ENCODE measurements around the gene GNG2.

Gene GNG2

GRCh38 chr14:52000019-52000582, 139.7 kb downstream of the GNG2 start:
- Mint-ChIP-seq H3K27me3 (no peaks in the 10 kb centered on the region), H3K4me3 (no peak overlapping the region), H3K27ac (no peak overlapping the region), H3K9me3 (no peaks in the 10 kb centered on the region), H3K4me1 (ENCODE audit: low read depth in 2 of 2) (peaks cover 1 to 6% of the 10 kb centered on the region in 2 donors), H3K36me3 (ENCODE audit: insufficient read depth) (peaks cover 84% of the 10 kb centered on the region)
- DNase-seq (no peak), ATAC-seq (replicated peaks) (no peak)

- peaks cover 89% of the 10 kb centered on the region for H3K36me3 Mint-ChIP-seq (ENCODE audit: insufficient read depth)
- DNase-seq (no peak), ATAC-seq (replicated peaks) (no peak)
- no peaks in the 10 kb centered on the region for H3K27me3 Mint-ChIP-seq
- no peak overlapping the region for H3K4me3 Mint-ChIP-seq
- no peak overlapping the region for H3K27ac Mint-ChIP-seq
- H3K9me3 Mint-ChIP-seq = no peaks in the 10 kb centered on the region
- H3K4me1 Mint-ChIP-seq (ENCODE audit: low read depth in 2 of 2) = peaks cover 1 to 11% of the 10 kb centered on the region in 2 donors
Observed at GRCh38 chr14:52000696-52001095, 140.3 kb downstream of the GNG2 start.

GRCh38 chr14:52002542-52002941, 142.1 kb downstream of the GNG2 start:
- Mint-ChIP-seq H3K9me3 (no peaks in the 10 kb centered on the region), H3K4me1 (ENCODE audit: low read depth in 2 of 2) (peaks cover 0 to 10% of the 10 kb centered on the region in 2 donors), H3K36me3 (ENCODE audit: insufficient read depth) (peaks cover 92% of the 10 kb centered on the region), H3K27me3 (no peaks in the 10 kb centered on the region), H3K4me3 (no peak overlapping the region), H3K27ac (peak overlapping the region in 1 of 2 donors; percentile 49)
- DNase-seq (no peak), ATAC-seq (replicated peaks) (no peak)

- Mint-ChIP-seq H3K4me1 (ENCODE audit: low read depth in 2 of 2) (peaks cover 0 to 10% of the 10 kb centered on the region in 2 donors), H3K27me3 (no peaks in the 10 kb centered on the region), H3K27ac (no peak overlapping the region), H3K4me3 (no peak overlapping the region), H3K36me3 (ENCODE audit: insufficient read depth) (peaks cover 92% of the 10 kb centered on the region), H3K9me3 (no peaks in the 10 kb centered on the region)
- ATAC-seq (replicated peaks) (no peak), DNase-seq (no peak)
Observed at GRCh38 chr14:52003324-52003723, 142.9 kb downstream of the GNG2 start.

GRCh38 chr14:52005625-52006024, 145.2 kb downstream of the GNG2 start:
- Mint-ChIP-seq H3K27me3 (no peaks in the 10 kb centered on the region), H3K36me3 (ENCODE audit: insufficient read depth) (peaks cover 89% of the 10 kb centered on the region), H3K4me3 (no peak overlapping the region), H3K4me1 (ENCODE audit: low read depth in 2 of 2) (peaks cover 0 to 10% of the 10 kb centered on the region in 2 donors), H3K9me3 (no peaks in the 10 kb centered on the region), H3K27ac (peak overlapping the region in 1 of 2 donors; percentile 44)
- DNase-seq = no peak
- no peak for ATAC-seq (replicated peaks)

GRCh38 chr14:52006361-52006760, 145.9 kb downstream of the GNG2 start:
- Mint-ChIP-seq H3K4me1 (ENCODE audit: low read depth in 2 of 2) (peaks cover 0 to 10% of the 10 kb centered on the region in 2 donors), H3K4me3 (no peak overlapping the region), H3K9me3 (no peaks in the 10 kb centered on the region), H3K27ac (peak overlapping the region in 1 of 2 donors; percentile 38), H3K36me3 (ENCODE audit: insufficient read depth) (peaks cover 87% of the 10 kb centered on the region), H3K27me3 (no peaks in the 10 kb centered on the region)
- no peak for DNase-seq
- no peak for ATAC-seq (replicated peaks)

GRCh38 chr14:52007211-52007610, 146.8 kb downstream of the GNG2 start:
- ATAC-seq (replicated peaks) (no peak), DNase-seq (no peak)
- peak overlapping the region in 1 of 2 donors; percentile 64 for H3K27ac Mint-ChIP-seq
- no peaks in the 10 kb centered on the region for H3K27me3 Mint-ChIP-seq
- H3K4me3 Mint-ChIP-seq = no peak overlapping the region
- H3K4me1 Mint-ChIP-seq (ENCODE audit: low read depth in 2 of 2) = peaks cover 0 to 10% of the 10 kb centered on the region in 2 donors
- no peaks in the 10 kb centered on the region for H3K9me3 Mint-ChIP-seq
- peaks cover 86% of the 10 kb centered on the region for H3K36me3 Mint-ChIP-seq (ENCODE audit: insufficient read depth)

GRCh38 chr14:52007637-52008036, 147.2 kb downstream of the GNG2 start:
- Mint-ChIP-seq H3K4me1 (ENCODE audit: low read depth in 2 of 2) (peaks cover 0 to 10% of the 10 kb centered on the region in 2 donors), H3K27me3 (no peaks in the 10 kb centered on the region), H3K9me3 (no peaks in the 10 kb centered on the region), H3K27ac (peak overlapping the region in 1 of 2 donors; percentile 64), H3K36me3 (ENCODE audit: insufficient read depth) (peaks cover 84% of the 10 kb centered on the region), H3K4me3 (no peak overlapping the region)
- DNase-seq (no peak), ATAC-seq (replicated peaks) (no peak)

- ATAC-seq (replicated peaks) = no peak
- H3K4me3 Mint-ChIP-seq = no peak overlapping the region
- H3K9me3 Mint-ChIP-seq = no peaks in the 10 kb centered on the region
- H3K4me1 Mint-ChIP-seq (ENCODE audit: low read depth in 2 of 2) = peaks cover 0 to 10% of the 10 kb centered on the region in 2 donors
- H3K27me3 Mint-ChIP-seq = no peaks in the 10 kb centered on the region
- H3K36me3 Mint-ChIP-seq (ENCODE audit: insufficient read depth) = peaks cover 79% of the 10 kb centered on the region
- H3K27ac Mint-ChIP-seq = no peak overlapping the region
- no peak for DNase-seq
Observed at GRCh38 chr14:52008136-52008535, 147.7 kb downstream of the GNG2 start.

GRCh38 chr14:52010173-52010693, 149.8 kb downstream of the GNG2 start:
- H3K4me3 Mint-ChIP-seq = no peak overlapping the region
- H3K27me3 Mint-ChIP-seq = peaks cover 0 to 14% of the 10 kb centered on the region in 2 donors
- DNase-seq (no peak), ATAC-seq (replicated peaks) (no peak)
- H3K9me3 Mint-ChIP-seq = no peaks in the 10 kb centered on the region
- H3K4me1 Mint-ChIP-seq (ENCODE audit: low read depth in 2 of 2) = peaks cover 0 to 9% of the 10 kb centered on the region in 2 donors
- peaks cover 65% of the 10 kb centered on the region for H3K36me3 Mint-ChIP-seq (ENCODE audit: insufficient read depth)
- H3K27ac Mint-ChIP-seq = no peak overlapping the region

- peaks cover 55% of the 10 kb centered on the region for H3K36me3 Mint-ChIP-seq (ENCODE audit: insufficient read depth)
- H3K4me3 Mint-ChIP-seq = no peak overlapping the region
- H3K9me3 Mint-ChIP-seq = no peaks in the 10 kb centered on the region
- ATAC-seq (replicated peaks) (no peak), DNase-seq (no peak)
- H3K4me1 Mint-ChIP-seq (ENCODE audit: low read depth in 2 of 2) = peaks cover 0 to 3% of the 10 kb centered on the region in 2 donors
- H3K27ac Mint-ChIP-seq = peak overlapping the region in 1 of 2 donors; percentile 88
- peaks cover 0 to 20% of the 10 kb centered on the region in 2 donors for H3K27me3 Mint-ChIP-seq
Observed at GRCh38 chr14:52011523-52011922, 151.1 kb downstream of the GNG2 start.

- H3K4me1 Mint-ChIP-seq (ENCODE audit: low read depth in 2 of 2) = no peaks in the 10 kb centered on the region
- DNase-seq (no peak), ATAC-seq (replicated peaks) (no peak)
- H3K4me3 Mint-ChIP-seq = no peak overlapping the region
- H3K27me3 Mint-ChIP-seq = peaks cover 8 to 29% of the 10 kb centered on the region in 2 donors
- peaks cover 47% of the 10 kb centered on the region for H3K36me3 Mint-ChIP-seq (ENCODE audit: insufficient read depth)
- no peaks in the 10 kb centered on the region for H3K9me3 Mint-ChIP-seq
- H3K27ac Mint-ChIP-seq = no peak overlapping the region
Observed at GRCh38 chr14:52012635-52013034, 152.2 kb downstream of the GNG2 start.

- H3K36me3 Mint-ChIP-seq (ENCODE audit: insufficient read depth) = peaks cover 35% of the 10 kb centered on the region
- H3K4me1 Mint-ChIP-seq (ENCODE audit: low read depth in 2 of 2) = no peaks in the 10 kb centered on the region
- no peaks in the 10 kb centered on the region for H3K9me3 Mint-ChIP-seq
- peak overlapping the region in 1 of 2 donors; percentile 8 for H3K27ac Mint-ChIP-seq
- ATAC-seq (replicated peaks) (no peak), DNase-seq (no peak)
- peaks cover 8 to 29% of the 10 kb centered on the region in 2 donors for H3K27me3 Mint-ChIP-seq
- H3K4me3 Mint-ChIP-seq = no peak overlapping the region
Observed at GRCh38 chr14:52013984-52014600, 153.7 kb downstream of the GNG2 start.
